Ramos (cell line): ENCODE measurements around the gene ASXL2.

Source experiments
- in situ Hi-C: fragments of 300-500 bp; cut with MboI; formaldehyde crosslinking; loops from one replicate; pipeline ENCODE4 v1.14.3; 2022; ENCODE audit warnings: low sequenced_read_pairs; ENCODE audit not compliant: unreplicated experiment

The ASXL2 gene

DNA sequence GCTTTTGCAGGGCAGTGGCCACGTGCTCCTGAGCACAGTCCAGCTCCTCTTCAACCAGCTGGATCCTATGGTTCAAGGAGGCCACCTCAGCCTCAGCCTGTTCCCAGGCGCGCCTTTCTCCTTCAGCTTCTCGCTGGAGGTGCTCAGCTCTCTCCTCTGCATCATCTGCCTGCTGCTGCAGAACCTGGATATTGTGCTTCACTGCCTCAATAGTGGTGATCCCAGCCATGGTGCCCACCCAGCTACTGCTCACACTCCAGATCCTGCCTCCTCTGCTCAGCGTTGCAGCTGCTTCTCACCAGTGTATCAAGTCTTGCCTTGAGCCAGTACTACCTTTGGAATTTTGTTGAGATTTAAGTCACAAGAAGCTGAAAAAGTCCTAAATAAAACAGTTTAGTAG lies 67.9 kb downstream of the ASXL2 start:
- in situ Hi-C loops, result no loop called here

DNA sequence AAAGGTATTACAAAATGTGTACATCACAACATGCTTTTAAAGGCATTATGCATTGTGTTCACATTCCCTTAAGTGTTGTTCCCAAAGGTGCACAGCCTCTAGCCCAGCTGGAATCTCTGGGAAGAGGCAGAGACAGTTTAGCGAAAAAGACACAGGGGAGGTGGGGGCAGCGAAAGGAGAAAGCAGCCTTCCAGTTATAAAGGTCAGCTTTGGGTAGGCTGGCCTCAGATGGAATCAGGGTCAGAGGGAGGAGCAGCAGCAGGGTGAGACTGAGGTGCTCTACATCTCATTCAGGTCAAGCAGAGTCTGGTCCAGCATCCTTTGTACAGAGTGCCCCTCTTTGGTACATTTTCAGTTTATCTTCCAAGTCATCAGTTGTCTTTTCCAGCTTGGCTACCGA lies 68.6 kb downstream of the ASXL2 start:
- in situ Hi-C loops, result no loop called here

DNA sequence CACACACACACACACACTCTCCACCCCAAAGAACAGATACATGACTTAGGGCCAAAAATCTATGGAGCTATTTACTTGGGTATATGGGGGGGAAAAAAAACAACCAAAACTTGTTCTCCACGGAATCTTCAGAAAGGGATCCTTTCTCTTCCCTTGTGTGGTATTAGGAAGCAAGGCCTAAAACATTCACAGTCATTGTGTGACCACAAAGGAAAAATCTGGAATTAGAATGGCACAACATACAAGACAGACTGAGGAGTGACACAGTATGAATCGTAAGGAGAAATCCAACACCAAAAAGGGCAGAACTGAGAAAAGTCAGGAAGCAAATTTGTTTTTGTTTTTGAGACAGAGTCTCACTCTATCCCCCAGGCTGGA lies 70.3 kb downstream of the ASXL2 start:
- in situ Hi-C loops, result no loop called here

DNA sequence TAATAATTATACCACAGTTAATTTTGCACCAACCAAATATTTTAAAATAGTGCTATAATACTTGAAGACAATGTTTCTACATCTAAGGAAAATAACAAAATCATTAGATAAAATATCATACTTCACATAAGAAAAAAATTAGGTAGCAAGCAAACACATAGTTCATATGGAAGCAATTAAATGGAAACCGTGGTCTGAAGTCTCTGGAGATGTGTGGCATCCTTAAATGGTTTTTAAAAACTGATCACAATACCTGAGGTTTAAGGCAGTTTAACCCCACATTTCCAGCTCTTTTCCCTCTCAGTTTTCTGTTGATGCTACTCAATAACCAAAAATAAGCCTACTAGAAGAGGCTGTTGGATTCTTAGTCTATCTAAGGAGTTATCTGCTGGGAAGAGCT lies 71.3 kb downstream of the ASXL2 start:
- in situ Hi-C loops, result no loop called here

DNA sequence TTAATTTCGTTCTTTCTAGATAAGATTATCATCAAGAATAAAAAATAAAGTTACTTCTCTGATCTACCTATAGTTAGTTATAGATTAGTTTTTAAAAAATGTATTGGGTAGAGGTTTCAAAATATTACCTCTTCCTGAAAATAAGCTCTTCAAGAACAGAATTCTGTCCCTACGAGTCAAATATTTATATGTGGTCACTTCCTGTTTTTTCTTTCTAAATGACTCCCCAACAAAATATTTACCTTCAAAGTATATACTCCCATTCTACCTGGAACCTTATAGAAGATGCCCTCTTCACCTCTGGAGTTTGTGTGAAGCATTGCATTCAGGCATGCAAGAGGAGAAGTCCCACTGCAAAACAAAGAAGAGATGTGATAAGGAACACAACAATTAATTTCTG lies 72.3 kb downstream of the ASXL2 start:
- in situ Hi-C loops, result no loop called here

DNA sequence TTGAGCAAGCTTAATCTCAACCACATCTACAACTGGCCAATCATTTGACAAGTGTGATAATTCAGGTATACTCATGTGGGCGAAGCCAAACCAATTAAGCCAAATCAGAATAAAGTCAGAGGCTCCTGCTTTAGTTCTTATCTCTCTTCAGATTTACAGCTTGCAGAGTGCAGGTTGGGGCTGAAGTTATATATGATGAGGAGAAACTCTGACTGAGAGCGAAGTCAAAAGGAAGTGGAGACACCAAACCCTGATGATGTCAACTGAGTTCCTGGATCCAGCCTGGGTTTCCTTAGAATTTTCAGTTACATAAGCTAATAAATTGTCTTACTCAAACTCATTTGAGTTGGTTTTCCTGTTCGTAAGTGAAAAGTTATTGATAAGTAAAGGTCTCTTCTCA lies 73.9 kb downstream of the ASXL2 start:
- in situ Hi-C loops, result no loop called here

DNA sequence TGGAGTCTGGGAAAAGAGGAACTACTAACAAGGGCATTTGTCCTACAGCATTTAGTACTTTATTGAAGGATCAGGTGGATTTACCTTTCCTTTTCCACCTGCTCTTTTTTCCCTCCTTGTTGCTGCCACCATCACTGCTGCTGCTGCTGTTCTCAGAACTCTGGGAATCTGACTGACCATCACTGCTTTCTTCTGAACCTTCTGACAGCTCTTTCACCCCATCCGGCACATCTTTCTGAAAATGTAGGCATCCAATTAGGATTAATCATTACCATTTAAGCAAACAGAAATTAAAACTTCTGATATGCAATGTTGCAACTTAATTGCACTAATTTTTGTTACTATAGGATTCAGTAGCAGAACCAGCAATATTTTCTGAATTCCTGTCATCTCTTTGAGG lies 79.0 kb downstream of the ASXL2 start:
- in situ Hi-C loops, result no loop called here

DNA sequence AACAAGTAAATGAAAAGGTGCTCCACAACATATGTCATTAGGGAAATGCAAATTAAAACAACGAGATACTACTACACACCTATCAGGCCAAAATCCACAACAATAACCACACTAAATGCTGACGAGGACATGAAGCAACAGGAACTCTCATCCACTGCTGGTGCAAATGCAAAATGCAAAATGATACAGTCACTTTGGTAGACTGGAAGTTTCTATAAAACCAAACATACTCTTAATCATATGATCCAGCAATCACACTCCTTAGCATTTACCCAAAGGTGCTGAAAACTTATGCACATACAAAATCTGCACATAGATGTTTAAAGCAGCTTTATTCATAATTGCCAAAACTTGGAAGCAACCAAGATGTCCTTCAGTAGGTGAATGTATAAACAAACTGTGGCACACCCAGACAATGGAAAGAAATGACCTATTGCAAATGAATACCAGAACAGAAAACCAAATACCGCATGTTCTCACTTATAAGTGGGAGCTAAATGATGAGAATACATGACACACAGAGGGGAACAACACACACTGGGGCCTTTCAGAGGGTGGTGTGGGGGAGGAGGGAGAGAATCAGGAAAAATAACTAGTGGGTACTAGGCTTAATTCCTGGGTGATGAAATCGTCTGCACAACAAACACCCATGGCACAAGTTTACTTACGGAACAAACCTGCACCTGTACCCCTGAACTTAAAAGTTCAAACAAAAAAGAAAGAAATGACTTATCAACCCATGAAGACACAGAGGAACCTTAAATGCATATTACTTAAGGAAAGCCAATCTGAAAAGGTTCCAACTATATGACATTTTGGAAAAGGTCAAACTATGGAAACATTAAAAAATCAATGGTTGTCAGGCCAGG lies 80.4 kb downstream of the ASXL2 start:
- in situ Hi-C loops, result no loop called here

DNA sequence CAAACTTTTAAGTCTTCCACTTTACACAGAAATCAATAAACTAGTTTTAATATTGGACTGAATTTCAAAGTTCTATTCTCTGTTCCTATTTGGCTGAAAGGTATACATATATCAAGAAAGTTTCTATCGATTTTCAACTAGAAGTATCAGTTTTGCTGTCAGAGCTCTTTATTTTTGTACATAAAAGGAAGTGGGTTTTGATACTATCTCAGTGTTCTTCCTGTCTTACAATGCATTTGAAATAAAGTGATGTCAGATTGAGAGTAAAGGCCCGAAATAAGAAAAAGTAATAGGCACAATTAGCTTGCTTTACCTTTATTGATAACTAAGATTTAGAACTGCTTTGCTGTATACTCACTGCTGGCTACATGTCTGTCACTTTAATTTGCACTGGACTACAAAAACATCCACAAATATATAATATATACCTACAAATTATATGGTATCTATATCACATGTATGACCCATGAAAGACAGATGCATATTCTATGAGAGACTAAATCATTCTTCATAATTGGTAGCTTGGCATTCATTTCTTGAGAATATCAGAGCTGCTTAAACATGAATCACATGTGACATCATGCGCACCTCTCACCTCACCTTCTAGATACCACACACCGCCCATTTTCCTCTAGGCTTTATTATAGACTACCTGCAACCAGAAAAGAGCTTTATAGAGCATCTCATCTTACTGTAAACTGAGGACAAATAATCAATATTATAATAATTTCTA lies 83.6 kb downstream of the ASXL2 start:
- in situ Hi-C loops, result no loop called here

DNA sequence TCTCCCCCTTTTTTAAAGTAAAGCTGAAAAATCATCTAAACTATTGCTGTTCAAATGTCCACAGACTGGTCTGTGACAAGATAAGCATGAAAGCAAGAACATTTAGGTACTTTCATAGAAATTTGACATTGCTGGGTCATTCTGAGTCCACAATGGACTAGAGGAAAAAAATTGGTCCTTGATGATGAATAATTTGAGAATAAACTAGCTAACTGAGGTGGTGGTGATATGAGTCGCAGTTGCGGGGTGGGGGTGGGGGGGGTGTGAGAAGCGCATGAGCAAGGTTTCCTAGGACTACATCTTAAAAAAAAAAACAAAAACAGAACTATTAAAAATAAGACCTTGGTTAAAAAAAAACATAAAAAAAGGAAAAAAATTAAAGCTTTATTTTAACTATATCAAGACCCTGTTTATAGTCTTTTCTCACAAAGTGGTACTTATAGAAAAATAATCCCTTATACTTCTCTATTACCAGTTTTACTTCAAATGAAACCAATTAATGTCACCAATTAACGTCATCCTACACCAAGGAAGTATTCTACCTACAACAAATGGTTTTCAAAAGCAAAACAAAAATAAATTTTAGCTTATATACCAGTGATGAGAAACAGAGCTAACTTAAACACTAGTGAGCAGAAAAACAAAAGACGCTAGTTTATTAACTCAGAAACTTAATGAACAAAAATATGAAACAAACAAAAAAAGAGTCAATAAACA lies 88.1 kb downstream of the ASXL2 start:
- in situ Hi-C loops, result no loop called here

DNA sequence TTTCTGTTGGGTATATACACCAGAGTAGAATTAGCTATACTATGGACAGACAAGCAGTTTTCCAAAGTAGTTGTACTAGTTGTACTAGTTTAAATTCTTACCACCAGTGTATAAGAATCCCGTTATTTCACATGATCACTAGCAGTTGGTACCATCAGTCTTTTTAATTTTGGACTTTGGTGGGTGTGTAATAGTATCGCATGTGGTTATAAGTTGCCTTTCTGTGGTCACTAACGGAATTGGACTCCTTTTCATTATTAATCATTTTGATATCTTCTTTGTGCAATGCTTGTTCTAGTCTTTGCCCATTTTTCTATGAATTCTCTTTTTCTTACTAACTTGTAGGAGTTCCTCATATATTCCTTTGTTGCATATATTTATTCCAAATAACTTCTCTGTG lies 89.8 kb downstream of the ASXL2 start:
- in situ Hi-C loops, result no loop called here

DNA sequence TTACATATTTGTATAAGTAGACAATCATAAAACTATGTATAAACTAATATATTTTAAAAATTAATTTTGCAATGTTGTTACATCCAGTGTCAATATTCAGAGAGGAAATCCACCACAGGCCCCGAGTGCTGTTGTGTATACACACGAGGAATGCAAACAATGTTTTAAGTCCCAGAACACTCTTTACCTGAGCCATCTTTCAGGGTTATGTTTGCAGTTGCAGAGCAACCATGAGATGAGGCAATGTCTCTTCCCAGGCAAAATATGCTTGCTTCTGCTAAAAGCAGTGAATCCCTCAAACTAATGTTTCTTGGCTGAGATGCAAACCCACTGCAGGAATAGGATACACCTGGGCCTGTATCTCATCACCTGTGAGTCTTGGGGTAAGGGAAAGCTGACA lies 91.3 kb downstream of the ASXL2 start:
- in situ Hi-C loops, result no loop called here

DNA sequence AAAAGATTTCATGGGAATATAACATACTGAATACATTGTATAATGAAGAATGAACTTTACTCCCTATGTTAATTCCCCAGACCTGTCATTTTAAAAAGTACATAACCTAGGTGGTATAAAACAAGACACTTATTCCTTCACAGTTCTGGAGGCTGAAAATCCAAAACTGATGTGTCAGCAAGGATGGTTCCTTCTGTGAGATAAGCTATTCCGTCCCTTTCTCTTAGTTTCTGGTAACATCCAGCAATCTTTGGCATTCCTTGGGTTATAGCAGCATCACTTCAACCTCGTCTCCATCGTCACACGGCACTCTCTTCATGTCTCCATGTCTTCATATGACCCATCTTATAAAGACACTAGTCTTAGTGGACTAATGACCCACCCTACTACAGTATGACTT lies 93.9 kb downstream of the ASXL2 start:
- in situ Hi-C loops, result no loop called here

DNA sequence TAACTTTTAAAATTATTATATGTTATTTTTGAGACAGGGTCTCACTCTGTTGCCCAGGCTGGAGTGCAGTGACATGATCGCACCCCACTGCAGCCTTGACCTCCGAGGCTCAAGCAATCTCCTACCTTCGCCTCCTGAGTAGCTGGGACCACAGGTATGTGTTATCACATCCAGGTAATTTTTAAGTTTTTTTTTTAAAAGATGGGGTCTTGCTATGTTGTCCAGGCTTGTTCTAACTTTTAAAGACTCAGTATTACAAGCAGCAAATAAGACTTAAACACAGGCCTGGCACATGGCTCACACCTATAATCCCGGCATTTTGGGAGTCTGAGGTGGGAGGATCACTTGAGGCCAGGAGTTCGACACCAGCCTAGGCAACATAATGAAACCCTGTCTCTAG lies 101.2 kb downstream of the ASXL2 start:
- in situ Hi-C loops, result no loop called here

DNA sequence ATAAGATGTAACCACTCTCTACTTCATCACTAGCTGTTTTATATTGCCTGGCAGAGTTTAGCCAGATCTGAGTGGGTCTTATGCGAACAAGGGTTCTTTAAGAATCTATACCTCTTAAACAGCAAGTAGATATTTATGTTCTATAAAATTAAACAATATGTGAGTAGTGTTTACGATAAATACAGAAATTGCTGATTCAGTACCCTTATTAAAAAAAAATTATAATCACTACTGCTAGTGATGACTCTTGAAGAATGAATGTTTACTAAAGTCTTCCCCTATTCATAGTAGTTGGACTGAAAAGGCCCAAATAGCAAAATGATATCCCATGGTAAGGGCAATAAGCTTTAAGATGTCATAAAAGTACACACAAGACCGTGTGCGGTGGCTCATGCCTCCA lies 106.2 kb downstream of the ASXL2 start:
- in situ Hi-C loops, result no loop called here

DNA sequence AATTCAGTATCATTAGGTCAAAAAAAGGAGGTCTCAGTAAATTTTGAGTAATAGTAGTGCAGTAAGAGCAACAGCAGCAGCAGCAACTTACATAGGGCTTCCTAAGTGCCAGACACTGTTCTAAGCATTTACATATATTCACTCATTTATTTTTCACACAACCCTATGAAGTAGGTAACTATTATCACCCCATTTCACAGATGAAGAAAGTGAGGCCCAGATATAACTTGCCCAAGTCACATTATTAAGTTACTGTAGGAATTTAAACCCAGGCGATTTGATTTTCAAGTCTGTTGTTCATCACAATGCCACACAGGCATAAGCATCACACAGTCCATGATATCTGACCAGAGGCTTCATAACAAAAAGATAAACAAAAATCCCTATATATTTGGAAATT lies 114.7 kb downstream of the ASXL2 start:
- in situ Hi-C loops, result no loop called here

DNA sequence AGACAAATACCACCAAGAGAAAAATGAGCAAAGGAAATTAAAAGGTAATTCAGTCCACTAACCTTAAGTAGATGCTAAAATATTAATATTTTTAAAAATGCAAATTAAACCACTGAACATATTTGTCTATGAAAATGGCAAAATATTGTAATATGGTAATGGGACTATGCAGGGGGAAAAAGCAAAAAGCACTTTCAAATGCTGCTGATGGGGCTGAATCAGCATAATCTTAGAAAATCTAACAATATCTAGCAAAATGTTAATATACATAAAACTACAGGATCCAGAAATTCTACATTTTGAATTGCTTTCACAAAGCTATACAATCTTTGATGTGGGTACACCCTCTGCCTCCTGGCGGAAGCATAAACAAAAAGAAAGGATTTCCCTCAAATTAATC lies 118.0 kb downstream of the ASXL2 start:
- in situ Hi-C loops, result no loop called here

DNA sequence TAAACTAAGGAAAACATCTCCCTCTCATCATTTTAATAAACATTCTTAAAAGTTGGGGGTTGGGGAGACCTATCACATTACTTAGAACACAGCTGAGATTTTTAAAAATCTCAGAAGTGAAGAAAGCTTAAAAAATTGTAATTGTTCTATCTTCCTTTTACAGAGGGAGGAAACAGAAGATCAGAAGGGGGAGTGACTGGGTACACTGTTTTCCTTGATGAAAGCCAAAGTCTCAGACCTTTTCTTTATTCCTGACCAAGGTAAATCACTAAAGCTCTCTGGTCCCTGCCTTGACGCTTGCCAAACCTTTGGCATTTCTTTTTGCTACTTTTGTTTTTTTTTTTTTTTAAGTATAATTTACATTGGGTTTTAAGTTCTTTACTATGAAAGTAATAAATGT lies 119.9 kb downstream of the ASXL2 start:
- in situ Hi-C loops, result no loop called here

DNA sequence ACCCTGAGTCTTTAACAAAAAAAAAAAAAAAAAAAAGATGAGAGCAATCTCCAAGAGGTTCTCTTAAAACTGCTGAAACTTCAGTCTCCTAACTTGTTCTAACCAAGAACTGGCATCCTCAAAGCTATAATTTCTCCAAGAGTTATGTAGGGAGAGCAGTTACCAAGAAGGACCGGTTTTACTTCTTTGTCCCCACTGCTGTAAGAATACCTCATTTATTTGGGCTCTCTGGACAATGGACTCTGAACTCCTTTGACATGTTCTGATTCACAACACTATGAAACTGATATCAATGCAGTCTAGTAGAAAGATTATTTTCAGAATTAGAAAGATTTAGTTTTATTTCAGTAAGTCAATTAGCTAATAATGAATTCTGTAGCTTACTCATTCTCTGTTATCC lies 120.4 kb downstream of the ASXL2 start:
- in situ Hi-C loops, result no loop called here

DNA sequence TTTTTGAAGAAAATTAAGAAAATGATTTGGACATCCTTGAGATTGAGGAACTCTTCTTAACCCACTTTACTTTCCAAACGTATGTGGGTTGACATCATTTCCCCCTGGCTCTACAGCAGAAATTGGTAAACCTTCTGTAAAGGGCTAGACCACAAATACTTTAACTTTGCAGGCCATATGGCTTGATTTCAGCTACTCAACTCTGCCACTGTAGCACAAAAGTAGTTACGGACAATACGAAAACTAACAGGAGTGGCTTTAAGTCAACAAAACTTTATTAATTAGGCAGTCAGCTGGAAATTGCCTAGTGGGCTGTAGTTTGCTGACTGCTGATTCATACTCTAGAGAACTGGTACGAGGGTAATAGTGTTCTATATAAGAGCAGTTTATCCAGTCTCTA lies 121.8 kb downstream of the ASXL2 start:
- in situ Hi-C loops, result no loop called here

DNA sequence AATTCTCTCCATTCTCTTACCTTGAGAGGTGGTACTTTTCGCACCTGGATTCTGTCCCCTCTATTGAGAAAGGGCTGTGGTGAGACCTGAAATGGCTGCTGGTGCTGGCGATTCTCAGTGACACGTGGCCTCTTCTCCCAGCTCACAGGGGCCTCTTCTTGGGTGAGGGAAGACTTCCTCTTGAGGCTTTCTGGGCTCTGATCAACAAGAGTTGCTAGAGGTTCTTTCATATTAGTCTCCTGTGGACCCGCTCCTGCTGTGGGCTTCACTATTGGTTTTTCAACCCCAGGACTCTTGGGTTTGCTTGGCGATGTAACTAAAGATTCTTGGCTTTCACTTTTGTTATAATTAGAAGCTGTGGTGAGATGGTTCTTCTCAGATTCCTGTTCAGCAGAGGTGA lies 128.6 kb downstream of the ASXL2 start:
- in situ Hi-C loops, result no loop called here
